OCI-M2 (cell line): Measurements from ENCODE around the gene ALDH7A1.
"Not testable (repeated sequence)": the region's sequence is repeated elsewhere in the genome, so short reads cannot be mapped to it uniquely, and the experiment has no call there.

Experiments used
- DNase-seq: peaks from one replicate; lab custom pipeline; 2025; ENCODE audit not compliant: unreplicated experiment; lab: John Stamatoyannopoulos, UW

The ALDH7A1 gene

GRCh38 chr5:126535856-126536545 lies 59.0 kb downstream of the ALDH7A1 start:
- DNase-seq, result no peak

- DNase-seq, result no peak
These were observed 60.5 kb downstream of the ALDH7A1 start for GRCh38 chr5:126534553-126534952.

- no peak for DNase-seq
These were observed 63.4 kb downstream of the ALDH7A1 start for GRCh38 chr5:126531543-126532120.

GRCh38 chr5:126527892-126528291 lies 67.1 kb downstream of the ALDH7A1 start:
- DNase-seq, result no peak

- DNase-seq, result no peak
These were observed 67.9 kb downstream of the ALDH7A1 start for GRCh38 chr5:126527158-126527557.

GRCh38 chr5:126526493-126526892 lies 68.5 kb downstream of the ALDH7A1 start:
- no peak for DNase-seq

- no peak for DNase-seq
These were observed 69.3 kb downstream of the ALDH7A1 start for GRCh38 chr5:126525630-126526245.

GRCh38 chr5:126523818-126524510 lies 71.1 kb downstream of the ALDH7A1 start:
- DNase-seq, result no peak

GRCh38 chr5:126521130-126521529 lies 73.9 kb downstream of the ALDH7A1 start:
- no peak for DNase-seq

- DNase-seq, result no peak
These were observed 74.4 kb downstream of the ALDH7A1 start for GRCh38 chr5:126520593-126520953.

GRCh38 chr5:126519637-126520592 lies 75.1 kb downstream of the ALDH7A1 start:
- no peak for DNase-seq

- not testable (repeated sequence) for DNase-seq
These were observed 75.8 kb downstream of the ALDH7A1 start for GRCh38 chr5:126519223-126519622.

GRCh38 chr5:126516852-126517251 lies 78.2 kb downstream of the ALDH7A1 start:
- no peak for DNase-seq

- no peak for DNase-seq
These were observed 78.9 kb downstream of the ALDH7A1 start for GRCh38 chr5:126516133-126516532.

- no peak for DNase-seq
These were observed 79.7 kb downstream of the ALDH7A1 start for GRCh38 chr5:126515337-126515736.

GRCh38 chr5:126514558-126515141 lies 80.4 kb downstream of the ALDH7A1 start:
- no peak for DNase-seq

- no peak for DNase-seq
These were observed 80.9 kb downstream of the ALDH7A1 start for GRCh38 chr5:126514131-126514557.

- DNase-seq, result no peak
These were observed 81.3 kb downstream of the ALDH7A1 start for GRCh38 chr5:126513703-126514102.

GRCh38 chr5:126513302-126513701 lies 81.7 kb downstream of the ALDH7A1 start:
- no peak for DNase-seq

- DNase-seq, result no peak
These were observed 82.6 kb downstream of the ALDH7A1 start for GRCh38 chr5:126512451-126512850.
